GM23248 (cell line): Measurements from ENCODE around the gene ARHGAP26. TPM values are rescaled to one million over a fixed set of nuclear protein-coding genes. Genes with fewer than 3 reads are reported as not detected.

Experiments
- DNase-seq: peaks from one replicate; pipeline ENCODE4 v3.0.0-alpha.2; 2015
- H2AFZ ChIP-seq: fragments of 200-600 bp; sonication (generic); 2 replicates; pipeline ENCODE4 v1.6.1; 2016; ENCODE audit warnings: antibody characterized with exemption
- H3F3A ChIP-seq: fragments of 200-600 bp; sonication (generic); 2 replicates; pipeline ENCODE4 v1.6.1; 2016; ENCODE audit warnings: mild to moderate bottlenecking, antibody characterized with exemption, mixed run types; ENCODE audit not compliant: insufficient read depth
- H3K27ac ChIP-seq: fragments of 200-600 bp; sonication (generic); 2 replicates; pipeline ENCODE4 v1.5.1; 2016; ENCODE audit warnings: mild to moderate bottlenecking
- H3K27me3 ChIP-seq: fragments of 200-600 bp; sonication (generic); replicated peaks from 2 replicates; pipeline ENCODE4 v1.6.1; 2016; ENCODE audit warnings: mild to moderate bottlenecking; ENCODE audit not compliant: insufficient read depth
- H3K36me3 ChIP-seq: fragments of 200-600 bp; sonication (generic); 2 replicates; pipeline ENCODE4 v1.6.1; 2016; ENCODE audit warnings: low read depth, mild to moderate bottlenecking
- H3K4me1 ChIP-seq: fragments of 200-600 bp; sonication (generic); 2 replicates; pipeline ENCODE4 v1.6.1; 2016; ENCODE audit warnings: mild to moderate bottlenecking; ENCODE audit not compliant: insufficient read depth
- H3K4me2 ChIP-seq: fragments of 200-600 bp; sonication (generic); one replicate; pipeline ENCODE4 v1.6.1; 2016; ENCODE audit warnings: mild to moderate bottlenecking; ENCODE audit not compliant: unreplicated experiment
- H3K4me3 ChIP-seq: fragments of 200-600 bp; sonication (generic); 2 replicates; pipeline ENCODE4 v1.5.1; 2016; ENCODE audit warnings: mild to moderate bottlenecking
- H3K79me2 ChIP-seq: fragments of 200-600 bp; sonication (generic); 2 replicates; pipeline ENCODE4 v1.6.1; 2016; ENCODE audit warnings: mild to moderate bottlenecking; ENCODE audit not compliant: insufficient read depth
- H3K9ac ChIP-seq: fragments of 200-600 bp; sonication (generic); 2 replicates; pipeline ENCODE4 v1.6.1; 2016; ENCODE audit warnings: mild to moderate bottlenecking
- H3K9me2 ChIP-seq: fragments of 200-600 bp; sonication (generic); 2 replicates; pipeline ENCODE4 v1.6.1; 2016; ENCODE audit warnings: mixed run types, mild to moderate bottlenecking, moderate library complexity; ENCODE audit not compliant: insufficient read depth
- H3K9me3 ChIP-seq: fragments of 200-600 bp; sonication (generic); one replicate; pipeline ENCODE4 v1.6.1; 2017; ENCODE audit warnings: low read depth
- H4K20me1 ChIP-seq: fragments of 200-600 bp; sonication (generic); 2 replicates; pipeline ENCODE4 v1.6.0; 2016; ENCODE audit not compliant: insufficient read depth
- EZH2 ChIP-seq: fragments of 200-600 bp; sonication (generic); IDR thresholded peaks from 2 replicates; pipeline ENCODE4 v1.6.1; 2018; ENCODE audit warnings: antibody characterized with exemption, mild to moderate bottlenecking; ENCODE audit not compliant: insufficient read depth, poor library complexity, severe bottlenecking
- EZH2phosphoT487 ChIP-seq: fragments of 200-600 bp; sonication (generic); IDR thresholded peaks from 2 replicates; pipeline ENCODE4 v1.6.1; 2018; ENCODE audit warnings: antibody characterized with exemption, moderate library complexity, mild to moderate bottlenecking, low read depth; ENCODE audit not compliant: insufficient read depth
- WGBS, 2 experiments: methylation state at CpG; one replicate each; pipeline ENCODE4 v1.1.6; 2015 to 2017; ENCODE audit warnings: low lambda C conversion rate in 2 of 2, low coverage in 1 of 2; ENCODE audit errors: missing lambda C conversion rate in 2 of 2; 5-methylcytosine and 5-hydroxymethylcytosine counted together
- in situ Hi-C: fragments of 300-500 bp; cut with MboI; formaldehyde crosslinking; loops from 2 replicates; pipeline ENCODE4 v1.15.0; 2020
- polyA plus RNA-seq: library from polyadenylated mRNA; unstranded; fragments of >200 nt; fragmentation: Nextera tagmentation; extraction: Ambion mirVana; gene quantifications from 2 replicates; pipeline ENCODE4 v1.2.1, GENCODE V29; 2016
- total RNA-seq: library from RNA; depleted of rRNA; stranded (reverse); fragments of >200 nt; shearing (Covaris generic); gene quantifications from 2 replicates; pipeline ENCODE4 v1.2.3, GENCODE V29; 2014

The ARHGAP26 gene
- total and polyA plus RNA-seq, 2 experiments from 2014 or later = 1.6 to 1.7 TPM

DNA sequence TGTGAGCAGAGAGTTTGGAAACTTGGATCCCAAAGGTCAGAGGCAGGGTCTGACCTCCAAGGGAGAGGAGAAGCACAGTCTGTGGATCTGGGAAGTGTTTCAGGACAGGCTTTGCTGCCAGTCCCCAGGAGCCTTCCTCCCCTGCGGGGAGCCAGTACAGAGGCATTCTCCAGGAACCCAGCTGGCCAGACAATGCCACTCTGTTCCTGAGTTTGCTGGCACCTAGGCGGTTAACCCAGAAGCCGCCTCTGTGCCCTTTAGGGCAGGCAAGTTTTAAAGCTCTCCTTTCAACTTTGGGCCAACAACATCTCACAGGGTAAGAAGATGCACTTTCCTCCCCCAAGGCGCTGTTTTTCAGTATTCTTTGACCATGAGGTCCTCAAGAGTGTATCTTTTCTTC, 47.3 kb upstream of the ARHGAP26 start:
- H3K79me2 ChIP-seq = no peaks in the 10 kb centered on the region
- 96 to 100% methylated on average over 4 of the region's 4 CpGs for WGBS, 2 experiments
- H3K9ac ChIP-seq = no peak overlapping the region
- no peak for DNase-seq
- H3K36me3 ChIP-seq = no peaks in the 10 kb centered on the region
- no peaks in the 10 kb centered on the region for H4K20me1 ChIP-seq
- TF ChIP-seq EZH2phosphoT487 = no peak
- TF ChIP-seq EZH2 = no peak
- H3K4me3 ChIP-seq = no peak overlapping the region
- H3K4me2 ChIP-seq = no peak overlapping the region
- no peaks in the 10 kb centered on the region for H3K27me3 ChIP-seq
- in situ Hi-C loops = loop anchor here (5.0 kb wide), 1 partner anchor 149 kb away; no protein-coding TSS in a partner anchor
- H3K4me1 ChIP-seq = peaks cover 31% of the 10 kb centered on the region
- no peak overlapping the region for H3K27ac ChIP-seq
- H2AFZ ChIP-seq = no peak overlapping the region
- H3K9me2 ChIP-seq = no peaks in the 10 kb centered on the region
- no peaks in the 10 kb centered on the region for H3K9me3 ChIP-seq
- H3F3A ChIP-seq = peaks cover 30% of the 10 kb centered on the region

DNA sequence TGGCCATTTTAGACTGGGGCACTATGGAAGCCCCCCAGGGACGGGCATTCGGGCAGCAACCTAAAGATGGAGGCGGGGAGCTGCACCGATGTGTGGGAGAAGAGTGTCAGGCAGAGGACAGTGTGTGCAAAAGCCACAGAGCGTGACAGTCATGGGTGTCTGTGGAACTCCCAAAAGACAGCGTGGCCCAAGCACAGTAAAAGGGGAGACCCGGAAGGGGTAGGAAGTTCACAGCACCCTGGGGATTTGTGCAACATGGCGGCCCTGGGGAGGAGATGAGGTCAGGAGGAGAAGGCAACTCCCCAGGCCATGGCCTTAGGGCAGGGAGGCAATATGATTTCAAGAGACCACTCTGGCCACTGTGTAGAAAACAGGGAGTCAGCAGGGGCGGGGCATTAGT, 45.4 kb upstream of the ARHGAP26 start:
- Histone ChIP-seq H3K4me1 (peaks cover 27% of the 10 kb centered on the region), H3K9me2 (no peaks in the 10 kb centered on the region), H4K20me1 (no peaks in the 10 kb centered on the region), H3K4me2 (no peak overlapping the region), H3K9me3 (no peaks in the 10 kb centered on the region), H3K27me3 (no peaks in the 10 kb centered on the region), H3K36me3 (no peaks in the 10 kb centered on the region), H3F3A (peaks cover 33% of the 10 kb centered on the region), H3K4me3 (no peak overlapping the region), H3K27ac (no peak overlapping the region), H3K79me2 (no peaks in the 10 kb centered on the region), H2AFZ (no peak overlapping the region), H3K9ac (no peak overlapping the region)
- in situ Hi-C loops = loop anchor here (5.0 kb wide), 1 partner anchor 147 kb away; no protein-coding TSS in a partner anchor
- 97 to 98% methylated on average over 9 of the region's 9 CpGs for WGBS, 2 experiments
- no peak for DNase-seq
- TF ChIP-seq EZH2phosphoT487 = no peak
- no peak for TF ChIP-seq EZH2

DNA sequence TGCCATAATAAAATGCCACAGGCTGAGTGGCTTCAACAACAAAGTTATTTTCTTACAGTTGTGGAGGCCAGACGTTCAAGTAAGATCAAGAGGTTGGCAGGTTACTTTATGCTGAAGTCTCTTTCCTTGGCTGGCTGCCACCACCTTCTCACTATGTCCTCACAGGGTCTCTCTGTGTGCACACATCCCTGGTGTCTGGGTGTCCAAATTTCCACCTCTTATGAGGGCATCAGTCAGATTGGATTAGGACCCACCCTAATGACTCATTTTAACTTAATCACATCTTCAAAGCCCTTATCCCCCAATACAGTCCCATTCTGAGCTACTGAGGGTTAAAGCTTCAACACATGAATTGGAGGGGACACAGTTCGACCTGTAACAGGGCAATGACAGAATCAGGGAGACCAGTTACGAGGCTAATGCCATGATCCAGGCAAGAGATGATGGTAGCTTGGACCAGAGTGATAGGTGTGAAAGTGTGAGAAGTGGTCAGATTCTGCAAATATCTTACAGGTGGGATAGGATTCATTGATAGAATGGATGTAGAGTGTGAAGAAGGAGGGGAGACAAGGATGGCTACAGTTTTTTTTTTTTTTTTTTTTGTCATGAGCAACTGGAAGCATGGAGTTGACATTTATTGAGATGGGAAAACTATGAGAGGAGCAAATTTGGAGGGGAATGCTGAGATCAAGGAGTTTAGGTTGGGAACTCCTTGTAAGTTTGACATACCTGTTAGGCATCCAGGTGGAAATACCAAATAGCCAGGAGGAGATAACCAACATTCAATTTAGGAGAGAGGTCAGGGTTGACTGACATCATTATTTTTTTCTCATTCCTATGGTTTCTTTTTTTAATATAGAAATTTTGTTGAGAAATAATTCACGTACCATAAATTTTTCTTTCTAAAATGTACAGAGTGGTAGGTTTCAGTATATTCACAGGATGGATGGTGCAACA, 44.7 kb upstream of the ARHGAP26 start:
- Histone ChIP-seq H3K4me2 (peak overlapping the region; percentile 55), H3K27me3 (no peaks in the 10 kb centered on the region), H3K79me2 (no peaks in the 10 kb centered on the region), H3K4me1 (peaks cover 24% of the 10 kb centered on the region), H4K20me1 (no peaks in the 10 kb centered on the region), H3K36me3 (no peaks in the 10 kb centered on the region), H3K4me3 (no peak overlapping the region), H3K9ac (peak overlapping the region; percentile 67), H3K9me2 (no peaks in the 10 kb centered on the region), H3K27ac (peak overlapping the region; percentile 90), H3F3A (peaks cover 33% of the 10 kb centered on the region), H3K9me3 (no peaks in the 10 kb centered on the region), H2AFZ (no peak overlapping the region)
- peak; percentile 41 for DNase-seq
- in situ Hi-C loops = no loop called here
- 46 to 50% methylated on average over 4 of the region's 4 CpGs for WGBS, 2 experiments
- TF ChIP-seq EZH2 (no peak), EZH2phosphoT487 (no peak)

DNA sequence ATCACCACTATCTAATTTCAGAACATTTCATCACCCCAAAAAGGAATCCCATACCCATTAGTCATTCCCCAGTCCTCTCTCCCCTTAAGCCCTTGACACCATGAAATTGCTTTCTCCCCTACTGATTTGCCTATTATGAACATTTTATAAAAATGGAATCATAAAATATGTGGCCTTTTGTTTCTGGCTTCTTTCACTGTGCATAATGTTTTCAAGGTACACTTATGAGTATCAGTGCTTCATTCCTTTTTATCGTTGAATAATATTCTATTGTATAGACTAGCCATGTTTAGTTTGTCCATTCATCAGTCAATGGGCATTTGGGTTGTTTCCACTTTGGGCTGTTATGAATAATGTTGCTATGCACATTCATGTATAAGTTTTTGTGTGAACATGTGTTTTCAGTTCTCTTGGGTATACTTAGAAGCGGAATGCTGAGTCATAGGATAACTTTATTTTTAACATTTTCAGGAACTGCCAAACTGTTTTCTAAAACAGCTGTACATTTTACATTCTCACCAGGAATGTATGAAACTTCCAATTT, 43.9 kb upstream of the ARHGAP26 start:
- WGBS, 2 experiments = 0% methylated on average over 2 of the region's 2 CpGs
- Histone ChIP-seq H3K4me1 (peaks cover 24% of the 10 kb centered on the region), H3K27me3 (no peaks in the 10 kb centered on the region), H2AFZ (no peak overlapping the region), H3K79me2 (no peaks in the 10 kb centered on the region), H3K9me2 (no peaks in the 10 kb centered on the region), H3K9me3 (no peaks in the 10 kb centered on the region), H3K4me2 (peak overlapping the region; percentile 55), H3K9ac (peak overlapping the region; percentile 67), H3F3A (peaks cover 33% of the 10 kb centered on the region), H3K27ac (peak overlapping the region; percentile 90), H3K4me3 (peak overlapping the region; percentile 18), H3K36me3 (no peaks in the 10 kb centered on the region), H4K20me1 (no peaks in the 10 kb centered on the region)
- in situ Hi-C loops = no loop called here
- DNase-seq = peak; percentile 93
- TF ChIP-seq EZH2phosphoT487 = no peak
- no peak for TF ChIP-seq EZH2
